ENCODE results near the gene VTI1A. TPM values are rescaled to one million over a fixed set of nuclear protein-coding genes. Genes with fewer than 3 reads are reported as not detected.
A peak's percentile ranks its signal among the peaks of the same experiment; 100 is the strongest.

Gene VTI1A
- total RNA-seq, 2 experiments from 2014 or later: 27.1 to 33.4 TPM

DNA sequence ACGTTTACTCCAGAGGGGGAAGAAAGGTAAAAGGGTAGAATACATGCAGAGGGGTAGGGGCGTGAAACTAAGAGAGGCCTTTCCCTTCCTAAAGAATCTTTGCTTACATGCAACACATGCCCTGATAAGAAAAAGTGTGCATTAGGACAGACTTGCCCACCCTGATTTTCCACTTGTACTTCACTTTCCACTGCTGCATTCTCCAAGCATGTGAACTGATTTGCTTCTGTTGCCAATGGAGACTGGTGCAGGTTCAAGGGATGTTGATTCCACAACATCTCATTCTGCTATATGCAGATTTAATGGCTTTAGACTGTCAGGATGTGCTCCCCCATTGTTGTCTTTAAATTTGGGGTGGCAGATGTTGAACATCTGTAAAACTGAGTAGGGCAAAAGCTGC, 265.5 kb downstream of the VTI1A start:
- ChIA-PET CTCF (no interaction called here), POLR2A (no interaction called here)
- no peaks in the 10 kb centered on the region for H3K4me1 Mint-ChIP-seq
- H3K9me3 Mint-ChIP-seq (ENCODE audit: low read depth): no peaks in the 10 kb centered on the region
- H3K27ac Mint-ChIP-seq: no peak overlapping the region
- no peaks in the 10 kb centered on the region for H3K27me3 Mint-ChIP-seq
- H3K4me3 Mint-ChIP-seq: no peak overlapping the region
- H3K36me3 Mint-ChIP-seq (ENCODE audit: low read depth): peaks cover 18% of the 10 kb centered on the region
- DNase-seq (no peak), ATAC-seq (no peak)
- intact Hi-C loops (cut with DNase I, micrococcal nuclease): no loop called here

DNA sequence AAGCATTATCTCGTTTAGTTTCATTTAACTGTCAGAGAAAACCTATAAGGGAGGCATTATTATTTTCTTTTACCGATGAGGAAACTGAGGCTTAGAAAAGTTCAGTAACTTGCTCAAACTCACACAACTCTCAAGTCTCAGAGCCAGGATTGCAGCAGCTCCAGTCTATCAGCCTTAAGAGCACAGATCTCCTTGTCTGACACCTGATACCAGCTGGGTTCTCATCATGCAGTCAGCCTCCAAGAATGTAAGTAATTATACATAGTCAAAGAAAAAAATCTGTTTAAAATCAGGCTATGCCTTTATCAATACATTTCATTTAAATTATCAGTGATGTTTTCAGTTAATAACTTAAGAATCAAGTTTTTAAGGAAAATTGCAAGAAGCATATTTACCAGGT, 266.4 kb downstream of the VTI1A start:
- peaks cover 18% of the 10 kb centered on the region for H3K36me3 Mint-ChIP-seq (ENCODE audit: low read depth)
- ChIA-PET CTCF (no interaction called here), POLR2A (no interaction called here)
- H3K4me3 Mint-ChIP-seq: no peak overlapping the region
- no peak overlapping the region for H3K27ac Mint-ChIP-seq
- ATAC-seq: no peak
- no peaks in the 10 kb centered on the region for H3K27me3 Mint-ChIP-seq
- DNase-seq: no peak
- intact Hi-C loops (cut with DNase I, micrococcal nuclease): no loop called here
- no peaks in the 10 kb centered on the region for H3K4me1 Mint-ChIP-seq
- H3K9me3 Mint-ChIP-seq (ENCODE audit: low read depth): no peaks in the 10 kb centered on the region

DNA sequence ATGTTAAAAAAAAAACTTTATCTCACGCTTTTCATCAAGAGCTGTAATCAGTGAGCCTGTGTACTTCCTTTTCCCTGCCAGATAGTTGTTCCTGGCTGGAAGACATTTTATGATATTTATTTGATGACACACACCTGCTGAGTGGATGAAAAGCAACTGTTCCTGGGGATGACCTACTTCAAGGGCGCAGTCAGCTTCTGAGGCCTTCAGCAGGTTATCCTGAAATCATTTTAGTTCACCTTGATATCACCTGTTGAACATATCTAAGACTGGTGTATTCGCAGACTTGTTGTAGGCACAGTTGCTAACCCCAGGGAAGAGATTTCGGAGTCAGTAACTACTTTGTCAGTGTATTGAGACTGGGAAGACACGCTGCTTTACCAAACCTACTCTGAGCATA, 268.6 kb downstream of the VTI1A start:
- H3K27ac Mint-ChIP-seq: no peak overlapping the region
- intact Hi-C loops (cut with DNase I, micrococcal nuclease): no loop called here
- CTCF ChIA-PET: no interaction called here
- no peak for ATAC-seq
- no peak for DNase-seq
- H3K27me3 Mint-ChIP-seq: no peaks in the 10 kb centered on the region
- POLR2A ChIA-PET: no interaction called here
- peaks cover 14% of the 10 kb centered on the region for H3K36me3 Mint-ChIP-seq (ENCODE audit: low read depth)
- H3K4me1 Mint-ChIP-seq: no peaks in the 10 kb centered on the region
- H3K4me3 Mint-ChIP-seq: no peak overlapping the region
- H3K9me3 Mint-ChIP-seq (ENCODE audit: low read depth): no peaks in the 10 kb centered on the region

DNA sequence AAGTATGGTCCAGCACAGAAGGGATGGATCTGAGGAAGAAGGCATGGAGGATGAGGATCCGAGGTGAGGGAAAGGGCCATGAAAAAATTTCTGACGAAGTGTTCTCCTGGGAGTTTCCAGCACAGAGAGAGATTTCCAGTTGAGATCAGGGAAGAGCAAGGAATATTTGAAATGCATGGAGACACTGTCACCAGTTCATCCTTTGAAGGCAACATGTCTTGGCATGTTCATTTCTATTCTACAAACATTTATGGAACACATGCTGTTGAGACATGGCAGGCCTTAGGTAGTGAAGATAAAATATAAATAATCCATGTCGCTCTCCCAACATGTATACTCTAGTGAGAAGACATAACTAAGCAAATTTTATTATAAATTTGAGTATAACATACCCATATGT, 269.1 kb downstream of the VTI1A start:
- Mint-ChIP-seq H3K4me1 (no peaks in the 10 kb centered on the region), H3K27me3 (no peaks in the 10 kb centered on the region), H3K36me3 (ENCODE audit: low read depth) (peaks cover 12% of the 10 kb centered on the region), H3K9me3 (ENCODE audit: low read depth) (no peaks in the 10 kb centered on the region), H3K4me3 (no peak overlapping the region), H3K27ac (no peak overlapping the region)
- CTCF ChIA-PET: interaction anchor here (0.9 kb wide), 1 partner anchor 10 kb away, joined by 3 read pairs; no protein-coding TSS in a partner anchor
- no peak for ATAC-seq
- DNase-seq: no peak
- POLR2A ChIA-PET: no interaction called here
- intact Hi-C loops (cut with DNase I, micrococcal nuclease): no loop called here

DNA sequence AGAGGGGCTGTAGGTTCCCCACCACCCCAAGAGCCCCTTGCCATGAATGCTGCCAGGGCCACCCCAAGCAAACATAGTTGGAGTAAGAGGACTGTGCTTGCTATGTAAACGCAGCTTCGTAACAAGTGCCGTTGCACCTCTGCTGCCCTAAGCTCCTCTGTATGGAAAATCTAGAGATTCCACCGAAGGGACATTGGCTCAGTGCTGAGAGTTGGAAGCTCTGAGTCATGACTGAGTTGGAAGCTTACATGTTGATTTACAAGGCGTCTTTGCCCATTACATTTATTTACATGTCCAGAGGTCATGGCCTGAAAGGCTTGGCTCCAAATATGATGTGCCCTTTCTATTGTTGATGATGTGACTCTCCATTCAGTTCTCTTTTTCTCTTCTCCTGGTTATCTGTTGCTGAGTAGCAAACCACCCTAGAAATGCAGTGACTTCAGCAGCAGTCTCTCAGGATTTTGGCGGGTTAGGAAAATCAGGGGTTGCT, 270.0 kb downstream of the VTI1A start:
- Mint-ChIP-seq H3K4me1 (no peaks in the 10 kb centered on the region), H3K4me3 (no peak overlapping the region), H3K9me3 (ENCODE audit: low read depth) (no peaks in the 10 kb centered on the region), H3K27ac (no peak overlapping the region), H3K36me3 (ENCODE audit: low read depth) (peaks cover 12% of the 10 kb centered on the region), H3K27me3 (no peaks in the 10 kb centered on the region)
- POLR2A ChIA-PET: interaction anchor here (0.6 kb wide), 1 partner anchor 20 kb away, joined by 8 read pairs; no protein-coding TSS in a partner anchor
- intact Hi-C loops (cut with DNase I, micrococcal nuclease): no loop called here
- DNase-seq (no peak), ATAC-seq (no peak)
- CTCF ChIA-PET: interaction anchor here (0.9 kb wide), 1 partner anchor 11 kb away, joined by 3 read pairs; no protein-coding TSS in a partner anchor

DNA sequence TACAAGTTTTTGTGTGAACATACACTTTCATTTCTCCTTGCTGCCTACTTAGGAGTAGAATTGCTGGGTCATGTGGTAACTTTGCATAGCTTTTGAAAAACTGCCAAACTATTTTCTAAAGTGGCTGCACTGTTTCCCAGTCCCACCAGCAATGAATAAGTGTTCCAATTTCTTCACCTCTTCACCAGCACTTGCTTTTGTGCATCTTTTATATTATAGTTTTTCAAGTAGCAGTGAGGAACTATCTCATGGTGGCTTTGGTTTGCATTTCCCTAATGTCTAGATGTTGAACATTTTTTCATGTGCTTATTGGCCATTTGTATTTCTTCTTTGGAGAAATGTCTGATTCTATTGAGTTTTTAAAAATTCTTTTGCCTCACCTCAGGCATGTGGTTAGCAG, 273.2 kb downstream of the VTI1A start:
- ChIA-PET POLR2A (no interaction called here), CTCF (no interaction called here)
- ATAC-seq (no peak), DNase-seq (no peak)
- no peak overlapping the region for H3K4me3 Mint-ChIP-seq
- no peak overlapping the region for H3K27ac Mint-ChIP-seq
- H3K9me3 Mint-ChIP-seq (ENCODE audit: low read depth): no peaks in the 10 kb centered on the region
- H3K27me3 Mint-ChIP-seq: no peaks in the 10 kb centered on the region
- intact Hi-C loops (cut with DNase I, micrococcal nuclease): loop anchor here (2.0 to 10.0 kb wide), 3 partner anchors 405 to 843 kb away; no protein-coding TSS in a partner anchor
- peaks cover 5% of the 10 kb centered on the region for H3K36me3 Mint-ChIP-seq (ENCODE audit: low read depth)
- H3K4me1 Mint-ChIP-seq: no peaks in the 10 kb centered on the region

DNA sequence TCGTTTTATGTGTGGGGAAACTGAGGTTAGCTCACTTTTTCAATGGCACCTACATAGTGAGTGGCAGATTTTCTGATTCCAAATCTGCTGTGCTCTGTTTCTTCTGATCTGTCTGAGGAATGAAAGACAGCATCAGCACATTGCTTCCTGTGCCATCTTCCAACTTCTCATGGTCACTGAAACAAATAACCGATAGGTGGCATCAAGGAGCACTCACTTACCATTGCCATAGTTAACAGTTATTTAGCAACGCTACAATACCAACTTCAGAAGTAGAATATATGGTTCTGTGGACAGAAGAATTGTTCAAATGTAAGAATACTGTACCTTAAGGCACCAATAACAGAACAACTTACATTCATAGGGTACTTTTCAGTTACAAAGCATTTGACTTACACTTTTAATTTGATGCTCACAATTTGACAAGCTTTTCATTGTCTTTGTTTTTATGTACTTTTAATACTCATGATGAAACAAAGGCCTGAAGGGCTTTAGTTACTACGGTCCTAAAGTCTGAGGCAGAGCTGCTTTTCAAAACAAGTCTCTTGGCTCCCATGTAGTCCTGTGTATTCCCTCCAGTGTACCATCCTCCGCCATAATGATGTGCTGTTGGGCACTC, 274.2 kb downstream of the VTI1A start:
- H3K4me3 Mint-ChIP-seq: no peak overlapping the region
- no peaks in the 10 kb centered on the region for H3K27me3 Mint-ChIP-seq
- no peak for DNase-seq
- no peaks in the 10 kb centered on the region for H3K36me3 Mint-ChIP-seq (ENCODE audit: low read depth)
- no peaks in the 10 kb centered on the region for H3K4me1 Mint-ChIP-seq
- H3K9me3 Mint-ChIP-seq (ENCODE audit: low read depth): no peaks in the 10 kb centered on the region
- intact Hi-C loops (cut with DNase I, micrococcal nuclease): loop anchor here (1.0 to 10.0 kb wide), 5 partner anchors 404 to 842 kb away; no protein-coding TSS in a partner anchor
- H3K27ac Mint-ChIP-seq: no peak overlapping the region
- ChIA-PET CTCF (interaction anchor here (0.7 to 2.8 kb wide), 7 partner anchors 9 to 664 kb away, joined by 3 to 8 read pairs (median 4); no protein-coding TSS in a partner anchor), POLR2A (no interaction called here)
- ATAC-seq: peak; percentile 51

DNA sequence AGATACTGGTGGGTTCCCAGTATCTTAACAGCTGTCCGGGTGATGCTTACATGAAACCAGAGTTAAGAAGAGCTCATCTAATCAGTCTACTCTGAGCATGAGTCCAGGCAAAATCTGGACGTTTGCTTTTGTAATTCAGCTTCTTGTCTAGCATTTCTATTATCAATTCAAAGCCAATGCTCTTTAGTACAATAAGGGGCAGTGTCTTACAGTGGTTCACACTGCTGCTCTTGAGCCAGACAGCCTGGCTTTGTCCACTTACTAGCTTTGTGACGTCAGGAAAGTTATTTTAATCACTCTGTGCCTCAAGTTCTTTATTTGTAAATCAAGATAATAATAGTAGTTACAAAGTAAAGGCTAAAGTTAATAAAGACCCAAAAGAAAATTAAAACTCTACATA, 275.7 kb downstream of the VTI1A start:
- ATAC-seq (no peak), DNase-seq (no peak)
- Mint-ChIP-seq H3K4me1 (no peaks in the 10 kb centered on the region), H3K4me3 (no peak overlapping the region), H3K27me3 (no peaks in the 10 kb centered on the region), H3K9me3 (ENCODE audit: low read depth) (no peaks in the 10 kb centered on the region), H3K27ac (no peak overlapping the region), H3K36me3 (ENCODE audit: low read depth) (no peaks in the 10 kb centered on the region)
- POLR2A ChIA-PET: no interaction called here
- intact Hi-C loops (cut with DNase I, micrococcal nuclease): loop anchor here in 1 of 2 experiments (10.0 kb wide), 2 partner anchors 402 to 662 kb away; no protein-coding TSS in a partner anchor
- CTCF ChIA-PET: interaction anchor here (0.6 to 2.8 kb wide), 5 partner anchors 9 to 663 kb away, joined by 3 to 8 read pairs (median 3); no protein-coding TSS in a partner anchor

DNA sequence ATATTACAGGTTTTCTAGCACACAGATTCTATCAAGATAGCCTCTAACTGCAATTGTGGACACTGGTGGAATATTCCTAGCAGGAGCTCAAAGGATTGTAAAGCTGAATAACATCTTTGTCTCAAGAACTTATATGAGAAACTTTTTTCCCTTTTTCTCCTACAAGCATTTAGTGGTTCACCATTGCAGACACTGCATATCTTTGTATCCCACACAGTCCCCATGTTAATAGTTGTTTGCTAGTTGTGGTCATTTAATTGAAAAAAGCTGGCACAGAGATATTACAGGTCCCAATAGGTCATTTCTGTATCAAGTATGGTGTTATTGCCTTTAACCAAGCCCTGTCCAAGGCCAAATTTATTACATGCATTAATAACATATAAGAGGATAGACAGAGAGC, 276.9 kb downstream of the VTI1A start:
- DNase-seq (no peak), ATAC-seq (no peak)
- CTCF ChIA-PET: interaction anchor here (0.6 kb wide), 1 partner anchor 336 kb away, joined by 3 read pairs; no protein-coding TSS in a partner anchor
- H3K36me3 Mint-ChIP-seq (ENCODE audit: low read depth): no peaks in the 10 kb centered on the region
- H3K27ac Mint-ChIP-seq: no peak overlapping the region
- H3K27me3 Mint-ChIP-seq: no peaks in the 10 kb centered on the region
- intact Hi-C loops (cut with DNase I, micrococcal nuclease): loop anchor here in 1 of 2 experiments (10.0 kb wide), 2 partner anchors 401 to 661 kb away; no protein-coding TSS in a partner anchor
- H3K4me3 Mint-ChIP-seq: no peak overlapping the region
- POLR2A ChIA-PET: no interaction called here
- H3K9me3 Mint-ChIP-seq (ENCODE audit: low read depth): no peaks in the 10 kb centered on the region
- H3K4me1 Mint-ChIP-seq: no peaks in the 10 kb centered on the region

DNA sequence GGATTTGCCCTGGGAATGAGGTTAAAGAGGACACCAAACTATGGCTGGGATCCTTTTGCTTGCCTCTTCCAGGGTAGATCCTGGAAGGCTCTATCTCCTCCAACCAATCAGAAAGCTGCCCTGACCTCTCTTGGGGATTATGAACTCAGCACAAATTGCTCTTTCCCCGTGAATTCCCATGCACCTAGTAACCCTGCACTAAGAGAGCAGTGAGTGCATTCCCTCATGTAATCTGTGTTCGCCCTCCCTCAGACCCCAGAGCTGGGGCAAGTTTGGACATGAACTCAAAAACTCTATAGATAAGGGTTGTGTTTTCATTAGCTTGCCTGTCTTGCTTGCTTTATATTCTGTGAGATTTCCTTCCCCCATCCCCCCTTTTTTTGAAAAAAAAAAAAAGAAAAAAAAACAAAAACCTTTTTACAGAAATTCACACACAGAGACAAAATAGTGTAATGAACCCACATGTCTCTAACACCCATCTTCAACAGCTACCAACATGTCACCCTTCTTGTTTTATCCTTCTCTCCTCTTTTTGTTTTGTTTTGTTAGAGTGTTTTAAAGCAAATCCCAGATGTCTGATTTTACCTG, 277.5 kb downstream of the VTI1A start:
- intact Hi-C loops (cut with DNase I, micrococcal nuclease): loop anchor here in 1 of 2 experiments (10.0 kb wide), 2 partner anchors 400 to 660 kb away; no protein-coding TSS in a partner anchor
- H3K9me3 Mint-ChIP-seq (ENCODE audit: low read depth): no peaks in the 10 kb centered on the region
- CTCF ChIA-PET: interaction anchor here (0.6 kb wide), 1 partner anchor 336 kb away, joined by 3 read pairs; no protein-coding TSS in a partner anchor

DNA sequence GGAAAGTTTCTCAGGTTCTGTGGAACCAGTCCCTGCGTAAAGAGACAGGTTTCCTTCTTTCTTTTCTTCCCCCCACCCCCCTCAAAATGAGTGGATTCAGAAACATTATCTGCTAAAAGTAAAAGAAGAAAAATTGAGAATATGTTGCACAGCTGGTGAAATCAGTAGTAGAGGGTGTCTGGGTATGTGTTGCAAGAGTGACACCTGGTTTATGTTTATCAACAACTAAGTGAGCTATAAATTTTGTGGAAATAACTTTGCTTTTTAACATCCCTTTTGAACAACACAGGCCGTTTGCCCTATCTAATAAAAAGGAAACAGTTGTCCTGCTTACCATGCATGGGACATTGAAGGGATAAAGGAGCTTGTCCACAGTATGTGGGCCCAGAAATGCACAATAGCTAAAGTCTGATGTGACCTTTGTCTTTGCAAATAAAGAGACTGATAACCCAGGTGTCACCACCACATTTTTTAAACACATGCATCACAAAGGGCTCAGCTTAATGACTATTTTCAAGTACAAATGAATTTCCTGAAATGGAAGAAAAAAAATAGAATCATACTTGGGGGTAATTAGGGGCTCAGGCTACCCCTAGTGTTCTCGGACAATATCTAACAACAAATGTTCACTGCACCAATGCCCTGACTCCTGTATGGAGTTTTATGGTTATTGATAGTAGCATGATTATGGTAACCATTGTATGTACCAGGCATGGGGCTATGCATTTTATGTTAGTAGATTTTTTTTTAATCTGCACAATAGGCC, 281.3 kb downstream of the VTI1A start:
- H3K4me1 Mint-ChIP-seq: no peaks in the 10 kb centered on the region
- CTCF ChIA-PET: interaction anchor here (1.6 kb wide), 1 partner anchor 29 kb away, joined by 3 read pairs; no protein-coding TSS in a partner anchor
- POLR2A ChIA-PET: no interaction called here
- H3K27me3 Mint-ChIP-seq: no peaks in the 10 kb centered on the region
- DNase-seq: no peak
- no peak for ATAC-seq
- no peak overlapping the region for H3K4me3 Mint-ChIP-seq
- no peak overlapping the region for H3K27ac Mint-ChIP-seq
- intact Hi-C loops (cut with DNase I, micrococcal nuclease): loop anchor here in 1 of 2 experiments (10.0 kb wide), 2 partner anchors 396 to 656 kb away; no protein-coding TSS in a partner anchor
- no peaks in the 10 kb centered on the region for H3K9me3 Mint-ChIP-seq (ENCODE audit: low read depth)
- H3K36me3 Mint-ChIP-seq (ENCODE audit: low read depth): no peaks in the 10 kb centered on the region

More for the DNA sequence above, 277.5 kb downstream of the VTI1A start:
- no peak overlapping the region for H3K4me3 Mint-ChIP-seq
- no peaks in the 10 kb centered on the region for H3K4me1 Mint-ChIP-seq
- H3K27me3 Mint-ChIP-seq: no peaks in the 10 kb centered on the region
- POLR2A ChIA-PET: no interaction called here
- no peak for ATAC-seq
- no peak for DNase-seq
- no peak overlapping the region for H3K27ac Mint-ChIP-seq
- no peaks in the 10 kb centered on the region for H3K36me3 Mint-ChIP-seq (ENCODE audit: low read depth)
